ENCODE measurements around the gene GNA15. TPM values are rescaled to one million over a fixed set of nuclear protein-coding genes. Genes with fewer than 3 reads are reported as not detected.

Gene GNA15
- total RNA-seq, 3 donors from 2014 or later = 1.9 to 6.2 (median 4.3) TPM

DNA sequence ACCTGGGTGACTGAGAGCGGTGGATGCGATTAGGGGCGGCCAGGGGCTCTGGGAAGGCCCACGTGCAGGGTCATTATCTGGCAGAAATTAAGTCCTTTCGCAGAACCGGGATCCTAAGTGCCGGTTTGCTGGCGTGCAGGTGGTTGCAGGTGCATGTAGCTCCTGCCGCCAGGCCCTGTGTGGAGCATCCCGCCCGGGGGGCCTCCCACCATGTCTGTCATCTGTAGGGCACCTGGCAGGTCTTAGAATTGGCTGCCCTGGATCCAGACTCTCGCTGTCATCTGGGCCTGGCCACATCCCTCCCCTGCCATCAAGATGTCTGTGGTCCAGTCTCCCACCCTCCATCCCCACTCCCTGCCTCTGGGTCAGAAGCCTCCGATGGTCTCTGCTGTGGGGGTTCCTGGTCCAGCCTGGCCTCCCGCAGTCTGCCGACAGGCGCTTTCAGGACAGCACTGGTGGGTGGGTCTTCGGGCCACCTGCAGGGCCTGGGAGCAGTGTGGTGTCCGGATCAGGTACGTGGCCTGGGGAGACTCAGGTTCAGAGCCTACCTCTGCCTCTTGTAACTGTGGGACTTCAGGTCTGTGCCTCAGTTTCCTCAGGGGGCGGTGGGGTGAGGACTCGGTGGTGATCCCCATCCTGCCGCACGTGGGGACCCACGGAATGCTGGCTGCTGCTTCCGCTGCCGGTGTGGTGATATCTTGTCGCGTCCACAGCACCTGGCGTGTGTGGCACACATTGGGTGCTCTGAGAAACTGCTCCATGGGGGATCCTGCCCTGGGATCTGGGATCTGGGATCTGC is 36.3 kb upstream of the GNA15 start:
- ATAC-seq (no peak), DNase-seq (peak in 1 of 3 donors; percentile 45)
- H3K4me1 ChIP-seq (ENCODE audit: low read depth) = peaks cover 74% of the 10 kb centered on the region
- intact Hi-C loops (cut with DNase I, micrococcal nuclease) = loop anchor here (10.0 kb wide), 1 partner anchor 135 kb away; no protein-coding TSS in a partner anchor
- H3K36me3 ChIP-seq (ENCODE audit: low read depth) = no peaks in the 10 kb centered on the region
- no peaks in the 10 kb centered on the region for H3K9me3 ChIP-seq
- TF ChIP-seq, protein P1, sequence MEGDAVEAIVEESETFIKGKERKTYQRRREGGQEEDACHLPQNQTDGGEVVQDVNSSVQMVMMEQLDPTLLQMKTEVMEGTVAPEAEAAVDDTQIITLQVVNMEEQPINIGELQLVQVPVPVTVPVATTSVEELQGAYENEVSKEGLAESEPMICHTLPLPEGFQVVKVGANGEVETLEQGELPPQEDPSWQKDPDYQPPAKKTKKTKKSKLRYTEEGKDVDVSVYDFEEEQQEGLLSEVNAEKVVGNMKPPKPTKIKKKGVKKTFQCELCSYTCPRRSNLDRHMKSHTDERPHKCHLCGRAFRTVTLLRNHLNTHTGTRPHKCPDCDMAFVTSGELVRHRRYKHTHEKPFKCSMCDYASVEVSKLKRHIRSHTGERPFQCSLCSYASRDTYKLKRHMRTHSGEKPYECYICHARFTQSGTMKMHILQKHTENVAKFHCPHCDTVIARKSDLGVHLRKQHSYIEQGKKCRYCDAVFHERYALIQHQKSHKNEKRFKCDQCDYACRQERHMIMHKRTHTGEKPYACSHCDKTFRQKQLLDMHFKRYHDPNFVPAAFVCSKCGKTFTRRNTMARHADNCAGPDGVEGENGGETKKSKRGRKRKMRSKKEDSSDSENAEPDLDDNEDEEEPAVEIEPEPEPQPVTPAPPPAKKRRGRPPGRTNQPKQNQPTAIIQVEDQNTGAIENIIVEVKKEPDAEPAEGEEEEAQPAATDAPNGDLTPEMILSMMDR (IDR thresholded peaks at IDR 0.05) = no peak
- no peak overlapping the region for H3K4me3 ChIP-seq

DNA sequence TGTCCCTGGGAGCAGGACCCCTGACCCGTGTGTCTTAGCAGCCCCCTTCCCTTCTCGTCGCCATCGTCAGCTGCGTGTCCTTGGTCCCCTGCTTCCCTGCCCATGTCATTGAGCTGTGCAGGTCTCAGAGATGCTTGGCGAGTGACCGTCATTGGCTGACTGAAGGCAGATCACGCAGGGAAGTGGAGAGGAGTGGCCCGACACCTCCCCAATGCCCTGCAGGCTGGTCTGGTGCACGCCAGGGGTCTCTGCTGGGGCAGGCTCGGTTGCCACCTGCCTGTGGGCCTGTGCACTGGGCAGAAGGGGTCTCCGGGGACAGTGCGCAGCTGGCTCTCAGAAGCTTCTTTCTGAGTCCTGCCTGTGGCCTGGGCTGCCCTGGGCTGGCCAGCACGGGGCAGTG is 35.5 kb upstream of the GNA15 start:
- H3K4me3 ChIP-seq = no peak overlapping the region

DNA sequence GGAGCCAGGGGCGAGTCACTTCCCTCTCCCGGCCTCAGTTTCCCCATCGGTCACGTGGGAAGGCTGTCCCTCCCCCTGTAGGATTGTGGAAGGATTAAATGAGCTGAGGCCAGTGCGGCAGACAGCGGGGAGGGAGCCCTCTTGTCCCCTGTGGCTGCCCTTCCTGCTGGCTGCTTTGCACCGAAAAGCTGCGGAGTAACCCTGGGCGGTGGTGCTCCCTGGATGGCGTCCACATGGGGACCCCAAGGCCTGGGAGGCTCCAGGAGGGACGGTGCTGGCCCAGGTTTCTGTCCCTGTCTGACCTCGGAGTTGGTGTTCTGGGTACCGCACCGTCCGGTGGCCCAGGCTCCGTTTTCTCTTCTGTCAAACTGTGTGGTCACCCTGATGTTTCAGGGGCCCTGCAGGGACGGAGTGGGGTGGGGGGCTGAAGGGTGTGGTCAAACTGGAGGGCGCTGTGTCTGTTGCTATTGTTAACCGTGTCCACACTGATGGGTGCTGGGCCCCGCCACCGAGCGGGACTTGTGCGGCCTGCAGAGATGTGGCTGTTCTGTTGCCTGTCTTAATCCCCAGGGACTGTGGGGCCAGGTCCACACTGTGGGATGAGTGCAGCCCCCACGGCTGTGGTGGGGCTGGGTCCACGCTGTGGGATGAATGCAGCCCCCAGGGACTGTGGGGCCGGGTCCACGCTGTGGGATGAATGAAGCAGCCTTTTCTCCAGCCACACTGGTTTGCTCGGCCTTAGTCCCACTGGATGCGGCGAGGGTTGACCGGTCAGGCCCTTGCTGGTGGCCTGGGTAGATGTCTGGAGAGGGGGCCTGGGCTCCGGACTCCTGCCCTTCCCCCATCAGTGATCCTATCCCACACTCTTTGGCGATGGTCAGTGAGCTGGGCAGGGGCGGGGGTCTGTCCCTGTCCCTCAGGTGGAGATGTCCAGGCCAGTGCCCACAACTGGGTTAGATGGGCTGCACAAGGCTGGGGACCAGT is 34.8 kb upstream of the GNA15 start:
- Histone ChIP-seq H3K4me3 (no peak overlapping the region), H3K36me3 (ENCODE audit: low read depth) (no peaks in the 10 kb centered on the region), H3K4me1 (ENCODE audit: low read depth) (peaks cover 78% of the 10 kb centered on the region), H3K9me3 (no peaks in the 10 kb centered on the region)
- no peak for ATAC-seq
- DNase-seq = no peak
- intact Hi-C loops (cut with DNase I, micrococcal nuclease) = loop anchor here (10.0 kb wide), 1 partner anchor 136 kb away; no protein-coding TSS in a partner anchor
- TF ChIP-seq, protein P1 (IDR thresholded peaks at IDR 0.05) = no peak

More for the DNA sequence above, 35.5 kb upstream of the GNA15 start:
- intact Hi-C loops (cut with DNase I, micrococcal nuclease) = loop anchor here (10.0 kb wide), 1 partner anchor 136 kb away; no protein-coding TSS in a partner anchor
- no peaks in the 10 kb centered on the region for H3K36me3 ChIP-seq (ENCODE audit: low read depth)
- TF ChIP-seq, protein P1 (IDR thresholded peaks at IDR 0.05) = no peak
- no peaks in the 10 kb centered on the region for H3K9me3 ChIP-seq
- H3K4me1 ChIP-seq (ENCODE audit: low read depth) = peaks cover 76% of the 10 kb centered on the region
- DNase-seq (no peak), ATAC-seq (no peak)

DNA sequence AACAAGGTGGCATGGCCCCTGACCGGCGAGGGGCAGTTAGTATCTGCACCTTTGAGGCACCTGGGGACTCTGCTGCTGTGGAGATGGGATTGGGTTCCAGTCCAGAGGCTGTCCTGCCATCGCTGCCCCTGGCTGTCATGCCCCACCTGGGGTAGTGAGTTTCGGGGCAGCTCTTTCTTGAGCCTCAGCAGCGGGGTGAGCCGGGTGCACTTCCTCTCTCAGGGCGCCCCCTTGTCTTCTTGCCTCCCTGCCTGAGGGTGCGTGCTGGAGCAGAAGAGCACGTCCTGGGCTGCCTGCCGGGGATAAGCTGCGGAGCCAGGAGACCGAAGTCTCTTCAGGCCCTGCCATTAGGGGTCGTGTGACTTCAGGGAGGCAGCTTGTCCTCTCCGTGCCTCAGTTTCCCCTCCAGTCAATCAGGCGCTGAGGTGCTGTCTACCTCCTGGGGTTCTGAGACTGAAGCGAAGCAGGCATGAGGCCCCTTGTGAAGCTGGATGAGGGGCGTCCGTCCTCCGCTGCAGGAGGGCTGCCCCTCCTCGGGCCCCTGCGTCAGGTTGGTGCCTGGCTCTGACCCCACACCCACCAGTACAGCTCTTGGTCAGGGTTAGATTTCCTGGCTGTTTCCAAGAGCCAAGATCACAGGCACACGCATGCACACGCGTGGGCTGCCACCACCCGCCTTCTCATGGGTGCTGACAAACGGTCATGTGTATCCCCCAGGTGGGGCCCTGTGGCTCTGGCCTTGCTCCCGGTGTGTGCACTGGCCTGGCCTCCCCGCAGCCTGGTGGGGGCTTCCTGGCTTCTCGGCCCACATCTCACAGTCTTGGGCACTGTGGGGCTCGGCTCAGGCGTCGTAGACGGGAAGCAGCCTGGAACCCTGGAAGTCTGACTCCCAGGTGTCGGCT is 33.3 kb upstream of the GNA15 start:
- H3K36me3 ChIP-seq (ENCODE audit: low read depth) = no peaks in the 10 kb centered on the region
- H3K4me3 ChIP-seq = no peak overlapping the region
- intact Hi-C loops (cut with DNase I, micrococcal nuclease) = loop anchor here (10.0 kb wide), 1 partner anchor 138 kb away; no protein-coding TSS in a partner anchor
- peaks cover 75% of the 10 kb centered on the region for H3K4me1 ChIP-seq (ENCODE audit: low read depth)
- H3K9me3 ChIP-seq = no peaks in the 10 kb centered on the region
- ATAC-seq = no peak
- TF ChIP-seq, protein P1 (IDR thresholded peaks at IDR 0.05) = no peak
- no peak for DNase-seq

DNA sequence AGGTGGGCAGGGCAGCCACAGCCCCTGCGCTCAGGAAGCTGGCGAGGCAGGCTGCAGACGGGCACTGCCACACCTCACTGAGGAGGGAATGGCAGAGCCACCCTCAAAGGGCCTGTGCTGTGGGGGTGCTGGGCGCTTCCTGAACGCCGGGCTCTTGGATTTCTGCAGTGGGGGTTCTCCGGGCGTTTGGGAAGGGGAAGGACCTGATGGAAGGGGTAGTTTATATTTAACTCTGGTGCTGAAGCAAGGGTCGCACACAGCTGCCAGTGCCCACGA is 31.2 kb upstream of the GNA15 start:
- Histone ChIP-seq H3K9me3 (no peaks in the 10 kb centered on the region), H3K4me1 (ENCODE audit: low read depth) (peaks cover 57% of the 10 kb centered on the region), H3K36me3 (ENCODE audit: low read depth) (no peaks in the 10 kb centered on the region), H3K4me3 (no peak overlapping the region)
- intact Hi-C loops (cut with DNase I, micrococcal nuclease) = loop anchor here (10.0 kb wide), 1 partner anchor 140 kb away; no protein-coding TSS in a partner anchor
- no peak for ATAC-seq
- no peak for DNase-seq
- TF ChIP-seq, protein P1 (IDR thresholded peaks at IDR 0.05) = no peak
